DOHH2 (cell line): ENCODE results near the gene CDK5.
A peak's percentile ranks its signal among the peaks of the same experiment; 100 is the strongest.

Source experiments
- H3F3A ChIP-seq: fragments of 200-600 bp; sonication (generic), shearing (Covaris generic); 2 replicates; pipeline ENCODE4 v1.6.0; 2016; ENCODE audit warnings: antibody characterized with exemption, mild to moderate bottlenecking; ENCODE audit not compliant: control insufficient read depth, insufficient read depth
- H3K27ac ChIP-seq: fragments of 200-600 bp; sonication (generic); 2 replicates; pipeline ENCODE4 v1.5.1; 2014; ENCODE audit warnings: low read depth, mild to moderate bottlenecking, low read length, moderate library complexity
- H3K27me3 ChIP-seq: fragments of 200-600 bp; sonication (generic); 2 replicates; pipeline ENCODE4 v1.6.1; 2014; ENCODE audit warnings: mild to moderate bottlenecking, low read length, mixed read lengths; ENCODE audit not compliant: control insufficient read depth
- H3K36me3 ChIP-seq: fragments of 200-600 bp; sonication (generic); 2 replicates; pipeline ENCODE4 v1.6.1; 2014; ENCODE audit warnings: mild to moderate bottlenecking, low read length, moderate library complexity, mixed read lengths; ENCODE audit not compliant: control insufficient read depth
- H3K4me1 ChIP-seq: fragments of 200-600 bp; sonication (generic); 2 replicates; pipeline ENCODE4 v1.6.1; 2014; ENCODE audit warnings: mild to moderate bottlenecking, low read length, mixed read lengths; ENCODE audit not compliant: control insufficient read depth
- H3K4me2 ChIP-seq: fragments of 200-600 bp; sonication (generic); 2 replicates; pipeline ENCODE4 v1.6.0; 2014; ENCODE audit warnings: mild to moderate bottlenecking, low read length, moderate library complexity
- H3K4me3 ChIP-seq: fragments of 200-600 bp; sonication (generic); 2 replicates; pipeline ENCODE4 v1.5.1; 2014; ENCODE audit warnings: mild to moderate bottlenecking, low read length, mixed read lengths
- H3K79me2 ChIP-seq: fragments of 200-600 bp; sonication (generic); 2 replicates; pipeline ENCODE4 v1.6.1; 2014; ENCODE audit warnings: mild to moderate bottlenecking, low read length, mixed read lengths; ENCODE audit not compliant: control insufficient read depth
- H3K9me2 ChIP-seq: fragments of 200-600 bp; sonication (generic); replicated peaks from 2 replicates; pipeline ENCODE4 v1.6.1; 2014; ENCODE audit warnings: mild to moderate bottlenecking, low read length, mixed read lengths; ENCODE audit not compliant: control insufficient read depth
- H3K9me3 ChIP-seq: fragments of 200-600 bp; sonication (generic); 2 replicates; pipeline ENCODE4 v1.6.1; 2014; ENCODE audit warnings: antibody characterized with exemption, low read length, mixed read lengths; ENCODE audit not compliant: control insufficient read depth, insufficient read depth
- H4K20me1 ChIP-seq: fragments of 200-600 bp; sonication (generic); 2 replicates; pipeline ENCODE4 v1.6.0; 2014; ENCODE audit warnings: low read depth, mild to moderate bottlenecking, antibody characterized with exemption, low read length, moderate library complexity; ENCODE audit not compliant: control insufficient read depth, insufficient read depth
- CTCF ChIP-seq: fragments of 200-600 bp; sonication (generic); IDR thresholded peaks from one replicate; pipeline ENCODE4 v1.5.1; 2014; ENCODE audit warnings: antibody characterized with exemption, mild to moderate bottlenecking, low read depth, low read length; ENCODE audit not compliant: poor library complexity, severe bottlenecking
- EZH2phosphoT487 ChIP-seq: fragments of 200-600 bp; sonication (generic); IDR thresholded peaks from 2 replicates; pipeline ENCODE4 v1.6.1; 2017; ENCODE audit warnings: borderline replicate concordance, mild to moderate bottlenecking, antibody characterized with exemption, low read length, moderate library complexity, mixed read lengths

Gene CDK5

DNA sequence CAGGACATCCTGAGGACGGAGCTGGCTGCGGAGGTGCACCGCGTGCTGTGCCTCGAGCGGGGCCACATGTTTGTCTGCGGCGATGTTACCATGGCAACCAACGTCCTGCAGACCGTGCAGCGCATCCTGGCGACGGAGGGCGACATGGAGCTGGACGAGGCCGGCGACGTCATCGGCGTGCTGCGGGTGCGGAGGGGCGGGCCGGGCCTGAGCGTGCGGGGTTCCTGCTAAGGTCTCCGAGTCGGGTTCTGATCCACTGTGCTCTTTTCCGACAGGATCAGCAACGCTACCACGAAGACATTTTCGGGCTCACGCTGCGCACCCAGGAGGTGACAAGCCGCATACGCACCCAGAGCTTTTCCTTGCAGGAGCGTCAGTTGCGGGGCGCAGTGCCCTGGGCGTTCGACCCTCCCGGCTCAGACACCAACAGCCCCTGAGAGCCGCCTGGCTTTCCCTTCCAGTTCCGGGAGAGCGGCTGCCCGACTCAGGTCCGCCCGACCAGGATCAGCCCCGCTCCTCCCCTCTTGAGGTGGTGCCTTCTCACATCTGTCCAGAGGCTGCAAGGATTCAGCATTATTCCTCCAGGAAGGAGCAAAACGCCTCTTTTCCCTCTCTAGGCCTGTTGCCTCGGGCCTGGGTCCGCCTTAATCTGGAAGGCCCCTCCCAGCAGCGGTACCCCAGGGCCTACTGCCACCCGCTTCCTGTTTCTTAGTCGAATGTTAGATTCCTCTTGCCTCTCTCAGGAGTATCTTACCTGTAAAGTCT, 43.8 kb downstream of the CDK5 start:
- Histone ChIP-seq H3K4me1 (peaks cover 49% of the 10 kb centered on the region), H3K9me2 (no peaks in the 10 kb centered on the region), H3K27ac (no peak overlapping the region), H3K36me3 (no peaks in the 10 kb centered on the region), H3K4me3 (peak overlapping the region; percentile 76), H3K27me3 (no peaks in the 10 kb centered on the region), H3K4me2 (peak overlapping the region; percentile 90), H3K79me2 (no peaks in the 10 kb centered on the region), H4K20me1 (no peaks in the 10 kb centered on the region), H3F3A (peaks cover 6% of the 10 kb centered on the region; the same call in 1 of the 2 replicates), H3K9me3 (no peaks in the 10 kb centered on the region)
- no peak for TF ChIP-seq EZH2phosphoT487
- no peak for TF ChIP-seq CTCF

GRCh38 chr7:151013356-151013732, 44.4 kb downstream of the CDK5 start:
- Histone ChIP-seq H3K4me1 (peaks cover 51% of the 10 kb centered on the region), H4K20me1 (no peaks in the 10 kb centered on the region), H3K9me2 (no peaks in the 10 kb centered on the region), H3K36me3 (no peaks in the 10 kb centered on the region), H3K4me2 (peak overlapping the region; percentile 90), H3K27ac (no peak overlapping the region), H3F3A (peaks cover 6% of the 10 kb centered on the region; the same call in 1 of the 2 replicates), H3K4me3 (peak overlapping the region; percentile 76; the same call in 1 of the 2 replicates), H3K27me3 (no peaks in the 10 kb centered on the region), H3K9me3 (no peaks in the 10 kb centered on the region), H3K79me2 (no peaks in the 10 kb centered on the region)
- no peak for TF ChIP-seq CTCF
- no peak for TF ChIP-seq EZH2phosphoT487

DNA sequence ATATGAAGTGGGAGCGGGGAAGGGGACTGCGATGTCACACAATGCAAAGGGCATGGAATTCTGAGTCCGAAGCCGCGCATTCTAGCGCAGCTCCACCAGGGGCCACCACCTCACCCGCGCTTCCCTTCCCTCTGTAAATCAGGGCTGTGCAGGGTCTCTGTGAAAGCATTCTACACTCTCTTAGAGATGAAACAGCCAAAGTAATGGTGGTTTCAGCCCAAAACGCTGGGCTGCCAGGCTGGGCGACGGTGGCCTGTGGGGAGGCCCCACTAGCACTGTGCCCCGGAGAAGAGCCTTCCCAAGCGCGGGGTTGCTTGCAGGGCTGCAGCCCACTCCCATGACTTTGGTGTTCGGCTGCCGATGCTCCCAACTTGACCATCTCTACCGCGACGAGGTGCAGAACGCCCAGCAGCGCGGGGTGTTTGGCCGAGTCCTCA, 44.8 kb downstream of the CDK5 start:
- H3K4me1 ChIP-seq: peaks cover 51% of the 10 kb centered on the region
- H3K79me2 ChIP-seq: no peaks in the 10 kb centered on the region
- peak; percentile 58 for TF ChIP-seq CTCF
- TF ChIP-seq EZH2phosphoT487: no peak
- no peaks in the 10 kb centered on the region for H3K9me3 ChIP-seq
- H3K4me3 ChIP-seq: no peak overlapping the region
- H4K20me1 ChIP-seq: no peaks in the 10 kb centered on the region
- H3K9me2 ChIP-seq: no peaks in the 10 kb centered on the region
- peak overlapping the region; percentile 90 for H3K4me2 ChIP-seq
- H3F3A ChIP-seq: peaks cover 6% of the 10 kb centered on the region; the same call in 1 of the 2 replicates
- no peaks in the 10 kb centered on the region for H3K27me3 ChIP-seq
- H3K36me3 ChIP-seq: no peaks in the 10 kb centered on the region
- no peak overlapping the region for H3K27ac ChIP-seq
